Loucy (cell line): ENCODE data around the gene ATF1.
"Not testable (repeated sequence)": the region's sequence is repeated elsewhere in the genome, so short reads cannot be mapped to it uniquely, and the experiment has no call there.

Experiments
- H2AFZ ChIP-seq: fragments of 200-600 bp; sonication (generic); 2 replicates; pipeline ENCODE4 v1.6.0; 2016; ENCODE audit warnings: antibody characterized with exemption, mild to moderate bottlenecking, low read length, moderate library complexity
- H3F3A ChIP-seq: fragments of 200-600 bp; 2 replicates; pipeline ENCODE4 v1.6.0; 2016; ENCODE audit warnings: antibody characterized with exemption, low read depth, mild to moderate bottlenecking
- H3K27me3 ChIP-seq: fragments of 200-600 bp; sonication (generic); 2 replicates; pipeline ENCODE4 v1.6.1; 2014; ENCODE audit warnings: low read length, mild to moderate bottlenecking; ENCODE audit not compliant: insufficient read depth, poor library complexity, severe bottlenecking
- H3K36me3 ChIP-seq: fragments of 200-600 bp; sonication (generic); 2 replicates; pipeline ENCODE4 v1.6.1; 2016; ENCODE audit warnings: low read length; ENCODE audit not compliant: insufficient read depth
- H3K4me1 ChIP-seq: fragments of 200-600 bp; sonication (generic); 2 replicates; pipeline ENCODE4 v1.5.1; 2014; ENCODE audit warnings: low read length, mild to moderate bottlenecking; ENCODE audit not compliant: insufficient read depth, poor library complexity, severe bottlenecking
- H3K4me2 ChIP-seq: fragments of 200-600 bp; sonication (generic); 2 replicates; pipeline ENCODE4 v1.6.0; 2014; ENCODE audit warnings: antibody characterized with exemption, low read length, low read depth, mild to moderate bottlenecking; ENCODE audit not compliant: poor library complexity, severe bottlenecking
- H3K4me3 ChIP-seq: fragments of 200-600 bp; sonication (generic); 2 replicates; pipeline ENCODE4 v1.5.1; 2014; ENCODE audit warnings: low read length, mild to moderate bottlenecking, mixed read lengths; ENCODE audit not compliant: poor library complexity, severe bottlenecking
- H3K79me2 ChIP-seq: fragments of 200-600 bp; sonication (generic); 2 replicates; pipeline ENCODE4 v1.6.1; 2014; ENCODE audit warnings: low read length; ENCODE audit not compliant: insufficient read depth
- H3K9ac ChIP-seq: fragments of 200-600 bp; sonication (generic); 2 replicates; pipeline ENCODE4 v1.6.0; 2014; ENCODE audit warnings: mild to moderate bottlenecking, low read depth, low read length, moderate library complexity; ENCODE audit not compliant: poor library complexity, severe bottlenecking
- H3K9me2 ChIP-seq: fragments of 200-600 bp; sonication (generic); replicated peaks from 2 replicates; pipeline ENCODE4 v1.6.1; 2016; ENCODE audit warnings: low read depth, low read length, mixed read lengths
- H3K9me3 ChIP-seq: fragments of 200-600 bp; sonication (generic); 2 replicates; pipeline ENCODE4 v1.6.1; 2014; ENCODE audit warnings: mild to moderate bottlenecking, antibody characterized with exemption, low read length, low read depth; ENCODE audit not compliant: insufficient read depth
- H4K20me1 ChIP-seq: fragments of 200-600 bp; sonication (generic); 2 replicates; pipeline ENCODE4 v1.6.0; 2014; ENCODE audit warnings: antibody characterized with exemption, low read length, mild to moderate bottlenecking; ENCODE audit not compliant: insufficient read depth, poor library complexity, severe bottlenecking
- EZH2phosphoT487 ChIP-seq: fragments of 200-600 bp; IDR thresholded peaks from 2 replicates; pipeline ENCODE4 v1.6.1; 2018; ENCODE audit warnings: antibody characterized with exemption, mild to moderate bottlenecking, moderate library complexity, borderline replicate concordance
- TF ChIP-seq, protein P1 (sequence below): fragments of 200-600 bp; sonication (generic); conservative IDR thresholded peaks from 2 replicates; pipeline ENCODE4 v1.5.1; 2014; ENCODE audit warnings: mild to moderate bottlenecking, antibody characterized with exemption, low read length

ATF1 gene

DNA sequence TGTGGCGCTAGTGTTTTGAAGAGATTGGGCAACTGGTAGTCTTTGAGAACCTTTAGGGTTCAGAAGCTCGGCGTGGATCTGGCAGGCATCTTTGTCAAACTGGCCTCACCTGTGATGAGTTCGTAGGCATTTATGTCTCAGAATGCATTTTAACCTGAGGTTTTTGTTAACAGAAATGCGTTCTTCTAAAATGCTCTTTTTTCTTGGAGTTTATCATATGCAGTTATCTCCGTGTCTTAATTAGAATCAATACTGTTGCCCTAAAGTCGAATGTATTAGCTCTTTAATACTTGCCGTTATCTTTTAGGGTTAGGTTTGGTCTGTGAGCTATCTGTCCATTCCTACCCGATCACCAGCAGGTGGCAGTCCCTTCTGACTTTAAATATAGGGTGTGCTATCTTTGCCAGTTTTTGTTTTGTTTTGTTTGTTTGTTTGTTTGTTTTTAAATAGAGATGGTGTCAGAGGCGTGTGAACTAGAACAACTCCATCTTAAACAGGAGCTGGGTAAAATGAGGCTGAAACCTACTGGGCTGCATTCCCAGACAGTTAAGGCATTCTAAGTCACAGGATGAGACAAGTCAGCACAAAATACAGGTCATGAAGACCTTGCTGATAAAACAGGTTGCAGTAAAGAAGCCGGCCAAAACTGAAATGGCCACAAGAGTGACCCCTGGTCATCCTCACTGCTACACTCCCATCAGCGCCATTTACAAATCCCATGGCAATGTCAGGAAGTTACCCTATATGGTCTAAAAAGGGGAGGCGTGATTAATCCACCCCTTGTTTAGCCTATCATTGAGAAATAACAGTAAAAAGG lies 1.4 kb downstream of the ATF1 start:
- peaks cover 42% of the 10 kb centered on the region for H3K4me1 ChIP-seq
- H3K79me2 ChIP-seq: peaks cover 76% of the 10 kb centered on the region
- H3K4me2 ChIP-seq: peak overlapping the region; percentile 87
- no peaks in the 10 kb centered on the region for H3F3A ChIP-seq
- H4K20me1 ChIP-seq: peaks cover 27% of the 10 kb centered on the region
- TF ChIP-seq, protein P1, sequence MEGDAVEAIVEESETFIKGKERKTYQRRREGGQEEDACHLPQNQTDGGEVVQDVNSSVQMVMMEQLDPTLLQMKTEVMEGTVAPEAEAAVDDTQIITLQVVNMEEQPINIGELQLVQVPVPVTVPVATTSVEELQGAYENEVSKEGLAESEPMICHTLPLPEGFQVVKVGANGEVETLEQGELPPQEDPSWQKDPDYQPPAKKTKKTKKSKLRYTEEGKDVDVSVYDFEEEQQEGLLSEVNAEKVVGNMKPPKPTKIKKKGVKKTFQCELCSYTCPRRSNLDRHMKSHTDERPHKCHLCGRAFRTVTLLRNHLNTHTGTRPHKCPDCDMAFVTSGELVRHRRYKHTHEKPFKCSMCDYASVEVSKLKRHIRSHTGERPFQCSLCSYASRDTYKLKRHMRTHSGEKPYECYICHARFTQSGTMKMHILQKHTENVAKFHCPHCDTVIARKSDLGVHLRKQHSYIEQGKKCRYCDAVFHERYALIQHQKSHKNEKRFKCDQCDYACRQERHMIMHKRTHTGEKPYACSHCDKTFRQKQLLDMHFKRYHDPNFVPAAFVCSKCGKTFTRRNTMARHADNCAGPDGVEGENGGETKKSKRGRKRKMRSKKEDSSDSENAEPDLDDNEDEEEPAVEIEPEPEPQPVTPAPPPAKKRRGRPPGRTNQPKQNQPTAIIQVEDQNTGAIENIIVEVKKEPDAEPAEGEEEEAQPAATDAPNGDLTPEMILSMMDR: peak; percentile 75
- TF ChIP-seq EZH2phosphoT487: no peak
- no peaks in the 10 kb centered on the region for H3K9me3 ChIP-seq
- H3K9ac ChIP-seq: peak overlapping the region; percentile 96
- no peaks in the 10 kb centered on the region for H3K9me2 ChIP-seq
- no peaks in the 10 kb centered on the region for H3K27me3 ChIP-seq
- peak overlapping the region; percentile 82 for H3K4me3 ChIP-seq
- H2AFZ ChIP-seq: peak overlapping the region; percentile 94; the same call in 1 of the 2 replicates
- peaks cover 2% of the 10 kb centered on the region for H3K36me3 ChIP-seq

DNA sequence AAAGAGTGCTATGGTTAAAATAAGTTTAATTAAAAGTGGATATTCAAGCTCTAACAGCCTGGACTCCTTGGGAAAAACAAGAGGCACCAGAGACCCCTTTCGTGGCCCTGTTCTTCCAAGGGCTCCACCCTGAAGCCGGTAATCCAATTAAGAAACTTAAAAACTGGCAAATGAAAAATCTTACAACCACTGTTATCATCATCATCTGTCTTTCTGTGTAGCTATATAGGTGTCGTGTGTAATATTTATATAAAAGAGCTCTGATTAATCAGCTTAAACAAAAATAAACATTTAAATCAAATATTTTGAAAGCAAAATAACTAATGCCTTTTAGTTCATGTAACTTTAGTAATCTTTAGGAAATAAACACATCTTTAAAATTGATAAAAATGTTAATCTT lies 4.5 kb downstream of the ATF1 start:
- Histone ChIP-seq H3K4me2 (peak overlapping the region; percentile 87), H3F3A (no peaks in the 10 kb centered on the region), H3K27me3 (no peaks in the 10 kb centered on the region), H3K4me1 (peaks cover 29% of the 10 kb centered on the region), H3K79me2 (peaks cover 94% of the 10 kb centered on the region), H2AFZ (no peak overlapping the region), H3K9me3 (no peaks in the 10 kb centered on the region), H3K4me3 (peak overlapping the region; percentile 17), H3K9me2 (no peaks in the 10 kb centered on the region), H3K9ac (no peak overlapping the region), H3K36me3 (peaks cover 14% of the 10 kb centered on the region), H4K20me1 (peaks cover 27% of the 10 kb centered on the region)
- TF ChIP-seq, protein P1: no peak
- no peak for TF ChIP-seq EZH2phosphoT487

DNA sequence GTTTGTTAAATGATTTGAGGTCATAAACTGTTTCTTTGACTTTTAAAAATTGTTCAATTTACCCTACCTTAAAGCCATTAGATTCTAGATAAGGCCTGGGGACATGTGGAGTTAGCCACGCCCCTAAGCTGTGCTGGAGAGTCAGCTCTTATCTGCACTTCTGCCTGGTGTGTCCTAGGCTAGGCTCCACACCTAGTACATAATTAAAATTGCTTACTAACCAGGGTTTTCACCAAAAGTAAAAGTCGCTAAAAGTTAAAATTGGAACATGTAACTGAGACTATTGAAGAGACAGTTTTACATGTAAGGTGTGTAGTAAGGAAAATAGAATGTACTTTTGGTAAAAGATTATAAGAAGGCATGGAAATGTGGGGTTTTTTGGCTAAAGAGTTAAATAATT lies 4.9 kb downstream of the ATF1 start:
- peaks cover 14% of the 10 kb centered on the region for H3K36me3 ChIP-seq
- H3K4me2 ChIP-seq: peak overlapping the region; percentile 87
- not testable (repeated sequence) for H3K9ac ChIP-seq, H3K9me3 ChIP-seq, H3F3A ChIP-seq, H3K9me2 ChIP-seq, H2AFZ ChIP-seq, H3K27me3 ChIP-seq
- H3K4me3 ChIP-seq: peak overlapping the region; percentile 17
- H3K79me2 ChIP-seq: peaks cover 95% of the 10 kb centered on the region
- peaks cover 27% of the 10 kb centered on the region for H4K20me1 ChIP-seq
- H3K4me1 ChIP-seq: peaks cover 29% of the 10 kb centered on the region

DNA sequence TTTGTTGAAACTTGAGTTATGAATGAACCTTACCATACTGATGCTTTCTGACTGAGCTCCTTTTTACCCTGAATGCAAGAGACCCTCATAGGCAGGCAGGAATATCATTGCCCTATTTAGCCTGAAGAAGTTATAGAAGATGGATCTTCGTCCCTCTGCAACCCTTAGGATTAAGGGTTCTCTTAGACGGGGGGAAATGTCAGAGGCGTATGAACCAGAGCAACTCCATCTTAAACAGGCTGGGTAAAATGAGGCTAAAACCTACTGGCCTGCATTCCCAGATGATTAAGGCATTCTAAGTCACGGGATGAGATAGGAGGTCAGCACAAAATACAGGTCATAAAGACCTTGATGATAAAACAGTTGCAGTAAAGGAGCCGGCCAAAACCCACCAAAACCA lies 7.5 kb downstream of the ATF1 start:
- H3F3A ChIP-seq: no peaks in the 10 kb centered on the region
- peaks cover 24% of the 10 kb centered on the region for H4K20me1 ChIP-seq
- peaks cover 100% of the 10 kb centered on the region for H3K79me2 ChIP-seq
- no peaks in the 10 kb centered on the region for H3K9me2 ChIP-seq
- H2AFZ ChIP-seq: no peak overlapping the region
- H3K36me3 ChIP-seq: peaks cover 14% of the 10 kb centered on the region
- H3K27me3 ChIP-seq: no peaks in the 10 kb centered on the region
- H3K4me3 ChIP-seq: no peak overlapping the region
- H3K4me2 ChIP-seq: no peak overlapping the region
- peaks cover 18% of the 10 kb centered on the region for H3K4me1 ChIP-seq
- TF ChIP-seq, protein P1: no peak
- TF ChIP-seq EZH2phosphoT487: no peak
- no peak overlapping the region for H3K9ac ChIP-seq
- no peaks in the 10 kb centered on the region for H3K9me3 ChIP-seq
